ENCODE data around the gene SPATA1. TPM values are rescaled to one million over a fixed set of nuclear protein-coding genes. Genes with fewer than 3 reads are reported as not detected.

Gene SPATA1
- polyA plus RNA-seq, 1 donor (not counting 4 experiments of a cell fraction or from before 2014, with no cell fraction given) = 0.25 TPM

GRCh38 chr1:84504580-84505492, 1.4 kb upstream of the SPATA1 start:
- Histone ChIP-seq H3K9ac (ENCODE audit: control insufficient read depth, extremely low read depth, insufficient read depth, low read length) (peak overlapping the region; percentile 98), H3K27me3 (ENCODE audit: control insufficient read depth, extremely low read depth, insufficient read depth, low read length) (no peaks in the 10 kb centered on the region), H2AFZ (ENCODE audit: control insufficient read depth, low read length) (peak overlapping the region; percentile 84), H4K20me1 (ENCODE audit: control insufficient read depth, extremely low read depth, insufficient read depth, low read length) (peaks cover 2% of the 10 kb centered on the region), H3K4me1 (ENCODE audit: control insufficient read depth, extremely low read depth, insufficient read depth, low read length) (peaks cover 15% of the 10 kb centered on the region), H3K9me3 (ENCODE audit: control insufficient read depth, low read depth, low read length) (no peaks in the 10 kb centered on the region), H3K4me3 (ENCODE audit: control insufficient read depth in 2 of 3, extremely low read depth in 1 of 3, insufficient read depth in 2 of 3, low read depth in 1 of 3, low read length in 3 of 3) (peak overlapping the region; percentile 65 to 100 (median 99)), H3K36me3 (ENCODE audit: control insufficient read depth in 2 of 2, extremely low read depth in 1 of 2, insufficient read depth in 2 of 2, low read length in 2 of 2) (peaks cover 0 to 5% of the 10 kb centered on the region in 2 experiments), H3K9me1 (ENCODE audit: control insufficient read depth, extremely low read depth, insufficient read depth, low read length) (no peaks in the 10 kb centered on the region), H3K27ac (ENCODE audit: control insufficient read depth, insufficient read depth, low read length) (peak overlapping the region; percentile 97), H3K4me2 (ENCODE audit: control insufficient read depth, extremely low read depth, insufficient read depth, low read depth, low read length) (peak overlapping the region; percentile 98), H3K79me2 (ENCODE audit: control insufficient read depth, insufficient read depth, low read length) (peaks cover 57% of the 10 kb centered on the region)
- TF ChIP-seq EZH2 (IDR thresholded peaks at IDR 0.05; ENCODE audit: low read length) (no peak), CTCF (optimal IDR thresholded peaks at IDR 0.05 in 1 of 3, IDR thresholded peaks at IDR 0.05 in 1 of 3, conservative IDR thresholded peaks at IDR 0.05 in 1 of 3; ENCODE audit: extremely low read depth in 1 of 3, insufficient read depth in 2 of 3, low read length in 3 of 3) (peak in 1 of 3 experiments; percentile 8)
- DNase-seq (ENCODE audit: low read depth, low spot score) (no peak), FAIRE-seq (peak; percentile 57)
- dilution Hi-C loops (cut with MboI; ENCODE audit: extremely low pct_ligation_motif_present, low sequenced_read_pairs) = no loop called here

DNA sequence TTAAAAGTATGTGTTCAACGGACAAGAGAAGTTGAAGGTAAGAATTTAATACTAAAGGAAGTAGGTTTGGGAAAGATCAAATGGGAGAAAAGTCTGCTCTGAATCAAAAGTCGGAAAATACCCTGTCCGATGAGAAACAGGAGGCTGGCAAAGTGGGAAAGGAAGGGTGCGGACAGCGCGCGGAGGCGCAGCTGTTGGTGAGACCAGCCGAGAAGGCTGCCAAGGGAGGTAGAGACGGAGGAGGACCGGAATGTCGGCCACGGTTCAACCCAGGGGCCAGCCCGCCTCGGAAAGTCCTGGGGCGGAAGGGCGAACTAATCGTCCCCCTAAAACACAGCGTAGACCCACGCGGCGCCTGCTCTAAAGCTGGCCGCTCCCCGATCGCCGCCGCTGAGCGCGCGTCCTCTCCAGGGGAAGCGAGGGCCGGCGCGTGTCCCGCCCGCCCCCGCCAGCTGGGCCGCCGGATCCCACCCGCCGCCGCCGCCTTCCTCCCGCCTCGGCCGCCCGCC, 639 bp upstream of the SPATA1 start:
- H3K9me3 ChIP-seq (ENCODE audit: control insufficient read depth, low read depth, low read length) = no peaks in the 10 kb centered on the region
- no peaks in the 10 kb centered on the region for H3K9me1 ChIP-seq (ENCODE audit: control insufficient read depth, extremely low read depth, insufficient read depth, low read length)
- peak overlapping the region; percentile 98 for H3K4me2 ChIP-seq (ENCODE audit: control insufficient read depth, extremely low read depth, insufficient read depth, low read depth, low read length)
- peak overlapping the region; percentile 65 to 100 (median 99) for H3K4me3 ChIP-seq (ENCODE audit: control insufficient read depth in 2 of 3, extremely low read depth in 1 of 3, insufficient read depth in 2 of 3, low read depth in 1 of 3, low read length in 3 of 3)
- H3K27me3 ChIP-seq (ENCODE audit: control insufficient read depth, extremely low read depth, insufficient read depth, low read length) = no peaks in the 10 kb centered on the region
- dilution Hi-C loops (cut with MboI; ENCODE audit: extremely low pct_ligation_motif_present, low sequenced_read_pairs) = no loop called here
- H4K20me1 ChIP-seq (ENCODE audit: control insufficient read depth, extremely low read depth, insufficient read depth, low read length) = peaks cover 2% of the 10 kb centered on the region
- peaks cover 15% of the 10 kb centered on the region for H3K4me1 ChIP-seq (ENCODE audit: control insufficient read depth, extremely low read depth, insufficient read depth, low read length)
- FAIRE-seq = peak; percentile 20
- peak overlapping the region; percentile 98 for H3K9ac ChIP-seq (ENCODE audit: control insufficient read depth, extremely low read depth, insufficient read depth, low read length)
- peak overlapping the region; percentile 97 for H3K27ac ChIP-seq (ENCODE audit: control insufficient read depth, insufficient read depth, low read length)
- peaks cover 0 to 3% of the 10 kb centered on the region in 2 experiments for H3K36me3 ChIP-seq (ENCODE audit: control insufficient read depth in 2 of 2, extremely low read depth in 1 of 2, insufficient read depth in 2 of 2, low read length in 2 of 2)
- H3K79me2 ChIP-seq (ENCODE audit: control insufficient read depth, insufficient read depth, low read length) = peaks cover 51% of the 10 kb centered on the region
- DNase-seq (ENCODE audit: low read depth, low spot score) = no peak
- TF ChIP-seq EZH2 (IDR thresholded peaks at IDR 0.05; ENCODE audit: low read length) (no peak), CTCF (optimal IDR thresholded peaks at IDR 0.05 in 1 of 3, IDR thresholded peaks at IDR 0.05 in 1 of 3, conservative IDR thresholded peaks at IDR 0.05 in 1 of 3; ENCODE audit: extremely low read depth in 1 of 3, insufficient read depth in 2 of 3, low read length in 3 of 3) (no peak)
- H2AFZ ChIP-seq (ENCODE audit: control insufficient read depth, low read length) = peak overlapping the region; percentile 84

All from keratinocyte (primary cell).